GM18951 (cell line): ENCODE data around the gene EML5.

Experiments used
- POLR2A ChIP-seq: IDR thresholded peaks from 4 replicates; pipeline ENCODE4 v1.6.1; 2011; ENCODE audit warnings: mild to moderate bottlenecking; ENCODE audit not compliant: insufficient read length, insufficient read depth; ENCODE audit errors: extremely low read depth
- in situ Hi-C: fragments of 300-500 bp; cut with MboI; formaldehyde crosslinking; loops from one replicate; pipeline ENCODE4 v1.12.0; 2022; ENCODE audit warnings: low sequenced_read_pairs, mixed read lengths, inconsistent platforms; ENCODE audit not compliant: unreplicated experiment

The EML5 gene

DNA sequence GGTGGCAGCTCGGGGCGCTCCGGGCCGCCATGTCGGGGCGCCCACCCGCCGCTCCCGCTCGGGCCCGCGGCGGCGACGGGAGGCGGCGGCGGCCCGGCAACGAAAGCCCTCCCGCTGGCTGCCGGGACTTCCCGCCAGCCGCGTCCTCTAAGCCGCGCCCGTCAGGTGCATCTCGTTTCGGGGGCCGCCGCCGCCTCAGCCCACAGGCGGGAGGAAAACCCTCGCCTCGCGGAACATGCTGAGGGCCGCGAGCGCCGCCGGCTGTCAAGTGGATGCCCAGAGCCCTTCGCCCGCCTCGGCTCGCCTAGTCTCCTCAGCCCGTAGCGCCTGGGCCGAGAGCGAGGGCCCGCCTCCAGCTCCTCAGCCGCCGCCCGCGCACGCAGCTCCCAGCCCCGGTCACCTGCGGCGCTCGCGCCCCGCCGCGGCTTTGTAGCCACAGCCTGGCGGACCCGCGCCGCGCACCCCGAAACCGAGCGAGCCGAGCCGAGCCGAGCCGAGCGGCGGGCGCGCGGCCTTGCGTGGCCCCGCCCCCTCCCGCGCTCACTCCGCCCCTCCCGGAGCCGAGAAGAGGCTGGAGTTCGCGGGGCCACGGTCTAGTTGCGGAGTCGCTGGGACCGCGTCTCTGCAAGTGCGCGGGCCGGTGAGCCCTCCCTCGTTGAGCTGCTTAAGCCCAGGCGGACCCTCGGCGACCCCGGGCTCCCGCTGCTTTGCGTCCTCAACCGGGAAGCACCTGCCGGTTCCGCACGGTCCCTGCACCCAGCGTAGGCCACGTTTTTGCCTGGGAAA, at the start of gene EML5:
Gene EML5 (minus strand): TSS at position 481 of the 786 bp plus-strand sequence. CDS start 450 bp downstream, at position 31.
- TF ChIP-seq POLR2A, result no peak
- in situ Hi-C loops, result no loop called here

DNA sequence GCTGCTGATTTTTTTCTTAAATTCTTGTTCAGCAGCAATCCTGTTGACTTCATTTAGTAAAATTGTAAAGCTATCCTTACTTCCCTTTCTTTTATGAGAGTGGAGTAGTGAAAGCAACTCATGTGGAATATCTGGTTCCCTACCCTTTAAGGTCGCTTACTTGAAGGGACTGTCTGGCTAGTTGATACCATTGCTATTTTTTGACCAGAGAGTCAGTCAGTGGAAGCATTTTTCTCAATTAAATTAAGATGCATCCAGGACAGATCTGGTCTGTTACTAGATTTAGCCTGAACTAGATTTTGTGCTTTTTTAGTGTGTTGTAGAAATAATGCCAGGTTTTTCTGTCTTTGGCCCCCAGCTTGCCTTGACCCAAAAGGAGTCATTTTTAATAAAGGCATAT, 49.7 kb upstream of the EML5 start:
- in situ Hi-C loops, result no loop called here
- TF ChIP-seq POLR2A, result no peak

DNA sequence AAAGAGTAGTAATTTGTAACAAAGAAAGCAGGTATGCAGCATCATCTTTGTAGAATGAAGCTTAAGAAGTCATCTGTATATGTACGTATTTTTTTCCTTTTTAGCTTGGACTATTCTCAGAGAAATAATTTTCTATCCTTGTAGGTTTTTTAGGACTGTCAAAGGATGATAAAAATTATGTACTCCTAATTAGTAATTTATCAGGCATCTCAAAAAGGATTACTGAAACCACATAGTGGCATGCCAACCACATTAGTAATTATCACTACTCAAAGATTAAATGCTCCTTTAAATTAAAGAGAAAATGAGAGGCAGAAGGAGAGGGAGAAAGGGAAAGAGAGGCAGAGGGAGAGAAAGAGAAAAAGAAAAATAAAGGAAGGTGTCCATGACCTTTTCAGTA, 49.0 kb upstream of the EML5 start:
- in situ Hi-C loops, result no loop called here
- no peak for TF ChIP-seq POLR2A

DNA sequence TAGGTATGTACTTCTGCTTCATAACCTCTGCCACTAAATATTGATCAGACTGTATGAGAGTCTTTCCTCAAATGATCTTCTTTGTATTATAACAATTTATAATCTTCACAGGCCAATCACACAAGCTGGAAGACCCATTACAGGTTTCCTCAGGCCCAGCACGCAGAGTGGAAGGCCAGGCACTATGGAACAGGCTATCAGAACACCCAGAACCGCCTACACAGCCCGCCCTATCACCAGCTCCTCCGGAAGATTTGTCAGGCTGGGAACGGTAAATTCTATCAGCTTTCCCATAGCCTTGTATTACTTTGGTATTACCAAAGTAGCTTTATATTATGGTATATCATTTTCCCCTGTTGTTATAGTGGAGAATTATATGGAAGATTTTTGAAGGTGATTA, 48.2 kb upstream of the EML5 start:
- no peak for TF ChIP-seq POLR2A
- in situ Hi-C loops, result no loop called here

DNA sequence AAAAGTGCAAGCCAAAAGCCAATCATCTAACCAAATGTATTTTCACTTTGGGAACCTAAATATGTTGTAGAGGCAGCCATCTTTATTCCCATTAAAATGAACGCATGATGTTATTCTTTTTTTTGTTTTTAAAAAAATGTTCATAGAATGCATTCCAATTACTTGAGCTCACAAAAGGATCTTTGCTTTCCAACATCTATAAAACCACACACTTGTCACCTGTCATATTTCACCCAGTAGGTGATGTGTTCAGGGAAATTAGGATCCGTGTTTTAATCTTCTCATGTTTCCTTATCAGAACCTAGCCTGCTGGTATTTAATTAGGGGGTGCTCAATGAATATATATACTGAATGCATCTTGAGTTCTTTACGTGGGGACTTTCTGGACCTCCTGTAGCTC, 45.3 kb upstream of the EML5 start:
- no peak for TF ChIP-seq POLR2A
- in situ Hi-C loops, result no loop called here

DNA sequence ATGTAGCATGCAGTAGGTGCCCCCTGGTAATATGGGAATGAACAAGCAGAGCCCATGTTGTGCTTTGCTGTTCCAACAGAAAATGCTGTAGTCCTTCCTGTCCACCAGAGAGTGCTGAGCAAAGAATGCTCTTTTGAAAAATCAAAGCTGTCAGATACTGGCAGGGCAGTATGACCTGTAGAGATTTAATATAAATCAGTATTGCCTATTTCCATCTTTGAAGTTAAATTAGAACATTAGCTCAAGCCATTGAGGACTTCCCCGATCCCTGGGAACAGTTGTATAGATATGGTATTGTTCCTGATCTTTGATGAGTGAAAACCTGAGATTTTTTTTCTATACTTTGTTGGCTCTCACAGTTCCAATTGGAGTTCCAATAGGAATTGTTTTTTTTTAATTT, 44.7 kb upstream of the EML5 start:
- in situ Hi-C loops, result no loop called here
- no peak for TF ChIP-seq POLR2A

DNA sequence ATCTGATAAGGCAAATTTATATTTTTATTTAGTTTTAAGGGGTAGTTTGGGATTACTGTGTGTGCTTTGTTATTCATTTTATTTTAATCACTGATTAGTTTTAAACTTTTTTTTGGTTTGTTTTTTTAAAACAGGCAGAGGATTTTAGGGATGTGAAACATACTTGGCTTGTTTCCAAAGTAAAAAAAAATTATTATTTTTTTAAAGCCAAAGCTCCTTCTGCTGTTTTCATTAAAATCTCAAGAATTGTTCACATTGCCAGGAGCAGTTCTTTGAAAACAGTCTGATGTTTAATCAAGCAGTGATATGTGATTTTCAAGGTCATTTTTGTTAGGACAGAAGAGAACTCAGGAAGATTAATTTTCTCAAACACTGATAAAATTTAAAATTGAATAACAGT, 42.9 kb upstream of the EML5 start:
- in situ Hi-C loops, result no loop called here
- no peak for TF ChIP-seq POLR2A

DNA sequence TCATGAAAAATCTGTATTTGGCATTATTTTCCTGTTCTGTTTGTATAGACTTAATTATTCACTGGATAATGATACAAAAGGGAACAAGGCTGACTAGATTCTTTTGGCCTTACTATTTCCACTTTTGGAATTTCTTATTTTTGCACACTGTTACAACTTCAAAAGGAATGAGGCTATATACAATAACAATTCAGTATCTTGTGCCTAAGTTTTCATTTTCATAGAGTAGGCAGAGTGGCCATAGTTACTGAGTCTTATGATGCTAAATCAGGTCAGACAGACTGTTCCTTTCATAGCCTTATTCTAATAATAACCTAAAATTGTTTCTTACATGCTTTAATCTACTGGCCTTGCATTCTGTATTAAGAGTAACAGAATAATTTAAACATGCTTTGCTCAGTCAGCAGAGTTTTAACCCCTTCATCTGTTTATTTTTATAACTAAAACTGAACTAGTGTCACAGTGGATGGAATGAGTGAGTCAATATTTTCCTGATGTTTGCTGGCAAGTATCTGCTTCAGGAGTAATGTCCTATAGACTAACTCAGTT, 42.2 kb upstream of the EML5 start:
- in situ Hi-C loops, result no loop called here
- no peak for TF ChIP-seq POLR2A

DNA sequence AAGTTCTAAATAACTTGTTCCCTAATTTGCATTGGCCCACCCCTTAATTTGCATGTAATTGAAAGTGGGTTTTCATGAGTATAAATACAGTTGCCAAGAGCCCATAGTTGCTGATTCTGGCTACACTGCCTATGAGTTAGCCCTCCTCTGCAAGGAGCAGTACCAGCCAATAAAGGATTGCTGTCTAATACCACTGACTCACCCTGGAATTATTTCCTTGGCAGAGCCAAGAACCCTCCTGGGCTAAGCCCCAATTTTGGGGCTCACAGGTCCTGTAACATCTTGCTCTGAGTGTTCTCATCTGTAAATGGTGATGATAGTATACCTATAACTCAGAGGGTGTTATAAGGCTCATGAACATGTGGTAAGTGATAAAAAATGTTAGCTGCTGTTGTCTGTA, 38.5 kb upstream of the EML5 start:
- in situ Hi-C loops, result no loop called here
- no peak for TF ChIP-seq POLR2A

DNA sequence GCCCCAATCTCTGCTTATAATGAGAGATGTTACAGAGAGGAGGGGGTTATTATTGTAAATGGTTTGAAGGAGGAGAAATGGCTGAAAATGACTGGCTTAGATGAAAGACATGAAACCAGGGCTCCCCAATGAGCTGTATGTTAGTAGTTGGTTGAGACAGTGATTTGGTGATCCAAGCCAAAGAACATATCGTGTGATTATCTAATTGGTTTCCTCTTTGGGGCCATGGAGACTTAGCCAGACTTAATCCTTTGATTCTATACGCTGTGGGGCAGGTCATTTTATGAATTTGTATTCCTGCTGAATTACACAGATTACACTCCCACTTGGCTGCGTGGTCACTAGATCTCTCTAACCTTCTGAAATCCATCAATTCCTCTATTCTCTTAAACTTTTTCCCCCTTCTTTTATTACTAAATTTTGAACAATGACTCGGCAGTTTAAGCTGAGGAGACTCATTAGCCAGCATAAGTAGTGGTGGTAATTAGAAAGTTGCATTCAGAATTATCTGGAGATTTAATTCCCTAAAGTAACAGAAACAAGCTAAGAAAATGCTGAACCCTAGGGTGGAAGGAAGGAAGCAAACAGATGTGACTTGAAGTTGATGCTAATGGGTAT, 37.0 kb upstream of the EML5 start:
- TF ChIP-seq POLR2A, result no peak
- in situ Hi-C loops, result no loop called here

DNA sequence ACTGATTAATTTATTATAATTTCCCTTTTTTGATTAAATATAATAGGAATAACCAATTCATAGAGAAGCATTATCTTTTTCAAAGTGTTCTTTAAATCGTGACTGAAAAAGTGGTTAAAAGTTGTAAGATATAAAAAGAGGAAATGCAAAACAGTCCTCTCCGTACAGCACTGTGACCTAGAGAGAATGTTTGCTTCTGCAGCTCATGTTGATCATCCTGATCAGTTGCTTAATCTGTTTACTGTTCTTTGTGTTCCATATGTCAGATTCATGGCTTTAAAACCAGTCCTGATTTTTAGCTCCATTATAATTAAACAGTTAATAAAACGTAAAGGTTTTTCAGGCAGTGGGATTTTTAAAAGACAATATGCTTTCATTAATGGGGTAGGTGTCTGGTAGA, 36.4 kb upstream of the EML5 start:
- no peak for TF ChIP-seq POLR2A
- in situ Hi-C loops, result no loop called here

DNA sequence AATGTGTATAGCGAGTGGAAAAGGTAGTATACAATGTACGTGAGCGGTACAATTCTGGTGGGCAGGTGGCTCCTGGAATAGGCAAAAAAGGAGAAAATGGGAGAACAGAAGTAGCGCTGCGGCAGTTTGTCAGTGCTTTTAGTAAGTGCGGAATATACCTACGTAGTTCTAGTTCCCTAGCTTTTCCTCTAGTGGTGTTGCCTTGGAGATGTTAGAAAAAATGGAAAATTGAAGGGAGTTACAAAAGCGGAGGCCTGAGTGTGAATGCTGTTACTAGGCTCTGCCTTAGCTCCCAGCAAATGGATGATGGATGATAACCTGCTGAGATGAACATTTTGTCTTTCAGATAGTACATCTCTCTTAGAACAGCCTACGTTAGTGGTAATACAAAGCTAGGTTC, 32.8 kb upstream of the EML5 start:
- TF ChIP-seq POLR2A, result no peak
- in situ Hi-C loops, result no loop called here

DNA sequence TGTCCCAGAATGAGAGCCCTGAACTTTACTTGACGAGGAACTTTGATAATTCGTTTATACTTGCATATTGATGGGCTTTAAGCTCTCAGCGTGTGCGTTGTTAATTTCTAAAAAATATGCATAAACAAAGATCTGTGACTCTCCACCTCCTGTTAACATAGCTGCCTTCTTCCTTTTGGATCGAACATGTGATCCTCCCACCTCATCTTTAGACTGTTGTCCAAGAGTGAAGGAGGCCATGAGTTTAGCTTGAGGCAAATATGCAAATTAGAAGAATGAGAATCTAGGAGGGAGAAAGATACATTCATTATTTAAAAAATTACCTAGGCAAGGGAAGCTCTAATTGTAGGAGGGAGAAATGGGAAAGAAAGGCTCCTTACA, 32.3 kb upstream of the EML5 start:
- no peak for TF ChIP-seq POLR2A
- in situ Hi-C loops, result no loop called here
